ENCODE results near the gene PHF12. TPM values are rescaled to one million over a fixed set of nuclear protein-coding genes. Genes with fewer than 3 reads are reported as not detected.

The PHF12 gene
- total and polyA plus RNA-seq, 8 donors = 8.3 to 206 (median 24.7) TPM

DNA sequence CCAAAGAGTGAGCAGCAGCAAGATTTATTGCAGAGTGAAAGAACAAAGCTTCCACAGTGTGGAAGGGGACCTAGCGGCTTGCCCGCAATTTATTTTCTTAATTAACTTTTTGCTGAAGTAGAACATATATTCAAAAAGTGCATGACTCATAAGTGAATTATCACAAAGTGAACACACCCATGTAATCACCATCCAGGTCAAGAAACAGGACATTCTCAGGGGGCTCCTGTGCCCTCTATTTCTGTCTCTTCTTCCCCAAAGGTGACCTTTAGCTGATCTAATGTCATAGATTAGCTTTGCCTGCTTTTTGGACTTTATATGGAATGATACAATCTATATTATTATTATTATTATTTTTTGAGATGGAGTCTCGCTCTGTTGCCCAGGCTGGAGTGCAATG lies 76.6 kb downstream of the PHF12 start:
- Histone ChIP-seq H3K4me1 (no peaks in the 10 kb centered on the region), H3K36me3 (peaks cover 9 to 23% (median 18%) of the 10 kb centered on the region in 4 donors), H3K27me3 (no peaks in the 10 kb centered on the region), H3K4me3 (no peak overlapping the region), H3K9me3 (no peaks in the 10 kb centered on the region), H3K27ac (no peak overlapping the region)
- intact Hi-C loops (cut with DNase I; ENCODE audit: low total_unique reads) = no loop called here
- TF ChIP-seq POLR2A (IDR thresholded peaks at IDR 0.05) (no peak), EP300 (IDR thresholded peaks at IDR 0.05) (no peak), CTCF (IDR thresholded peaks at IDR 0.05) (no peak), POLR2AphosphoS5 (IDR thresholded peaks at IDR 0.05) (no peak)
- 61 to 82% (median 76%) methylated on average over 3 of the region's 3 CpGs for WGBS, 5 donors
- DNase-seq = no peak

GRCh38 chr17:28873839-28874238 lies 77.5 kb downstream of the PHF12 start:
- 81 to 90% (median 88%) methylated on average over 7 of the region's 7 CpGs for WGBS, 5 donors
- TF ChIP-seq POLR2AphosphoS5 (IDR thresholded peaks at IDR 0.05) (no peak), CTCF (IDR thresholded peaks at IDR 0.05) (no peak), EP300 (IDR thresholded peaks at IDR 0.05) (no peak), POLR2A (IDR thresholded peaks at IDR 0.05) (no peak)
- no peaks in the 10 kb centered on the region for H3K4me1 ChIP-seq
- peaks cover 0 to 14% (median 9%) of the 10 kb centered on the region in 4 donors for H3K36me3 ChIP-seq
- intact Hi-C loops (cut with DNase I; ENCODE audit: low total_unique reads) = no loop called here
- no peaks in the 10 kb centered on the region for H3K27me3 ChIP-seq
- H3K27ac ChIP-seq = no peak overlapping the region
- DNase-seq = no peak
- no peak overlapping the region for H3K4me3 ChIP-seq
- H3K9me3 ChIP-seq = no peaks in the 10 kb centered on the region

DNA sequence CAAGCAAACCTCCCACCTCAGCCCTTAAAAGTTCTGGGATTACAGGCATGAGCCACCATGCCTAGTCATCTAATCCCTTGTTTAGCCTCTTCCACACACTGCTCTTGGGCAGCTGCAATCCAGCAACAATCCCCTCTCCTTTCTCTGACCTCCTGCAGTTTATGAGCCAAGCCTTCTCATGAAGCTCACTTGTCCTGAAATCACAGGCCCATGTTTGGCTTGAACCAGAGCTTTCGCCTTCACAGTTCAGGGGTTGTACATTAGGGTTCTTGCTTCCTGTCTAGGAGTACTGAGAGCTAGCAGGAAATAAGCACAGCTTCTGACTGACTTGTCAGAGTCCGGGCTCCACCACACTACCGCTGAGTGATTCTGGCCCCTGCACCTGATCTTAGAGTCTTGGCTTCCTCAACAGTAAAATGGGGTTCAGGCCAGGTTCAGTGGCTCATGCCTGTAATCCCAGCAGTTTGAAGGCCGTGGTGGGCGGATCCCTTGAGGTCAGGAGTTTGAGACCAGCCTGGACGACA lies 80.2 kb downstream of the PHF12 start:
- Histone ChIP-seq H3K27ac (peak overlapping the region in 1 of 5 donors; percentile 31), H3K27me3 (no peaks in the 10 kb centered on the region), H3K9me3 (no peaks in the 10 kb centered on the region), H3K36me3 (no peaks in the 10 kb centered on the region), H3K4me3 (no peak overlapping the region), H3K4me1 (peaks cover 0 to 1% (median 0%) of the 10 kb centered on the region in 4 donors)
- 67 to 85% (median 82%) methylated on average over 6 of the region's 6 CpGs for WGBS, 5 donors
- no peak for TF ChIP-seq POLR2AphosphoS5 (IDR thresholded peaks at IDR 0.05)
- TF ChIP-seq CTCF (IDR thresholded peaks at IDR 0.05) = no peak
- no peak for TF ChIP-seq EP300 (IDR thresholded peaks at IDR 0.05)
- TF ChIP-seq POLR2A (IDR thresholded peaks at IDR 0.05) = no peak
- intact Hi-C loops (cut with DNase I; ENCODE audit: low total_unique reads) = no loop called here
- peak in 1 of 2 donors; percentile 35 for DNase-seq

GRCh38 chr17:28867276-28867675 lies 84.0 kb downstream of the PHF12 start:
- DNase-seq = no peak
- TF ChIP-seq EP300 (IDR thresholded peaks at IDR 0.05) (no peak), POLR2AphosphoS5 (IDR thresholded peaks at IDR 0.05) (no peak), POLR2A (IDR thresholded peaks at IDR 0.05) (no peak), CTCF (IDR thresholded peaks at IDR 0.05) (no peak)
- Histone ChIP-seq H3K27me3 (no peaks in the 10 kb centered on the region), H3K9me3 (no peaks in the 10 kb centered on the region), H3K4me3 (no peak overlapping the region), H3K27ac (no peak overlapping the region), H3K4me1 (peaks cover 0 to 11% (median 0%) of the 10 kb centered on the region in 4 donors), H3K36me3 (no peaks in the 10 kb centered on the region)
- intact Hi-C loops (cut with DNase I; ENCODE audit: low total_unique reads) = no loop called here
- 86 to 94% (median 90%) methylated on average over 7 of the region's 7 CpGs for WGBS, 5 donors
